NK-92 (cell line): ENCODE data around the gene PDLIM5.

Source experiments
- DNase-seq: peaks from one replicate; lab custom pipeline; 2025; ENCODE audit not compliant: unreplicated experiment; lab: John Stamatoyannopoulos, UW

The PDLIM5 gene

DNA sequence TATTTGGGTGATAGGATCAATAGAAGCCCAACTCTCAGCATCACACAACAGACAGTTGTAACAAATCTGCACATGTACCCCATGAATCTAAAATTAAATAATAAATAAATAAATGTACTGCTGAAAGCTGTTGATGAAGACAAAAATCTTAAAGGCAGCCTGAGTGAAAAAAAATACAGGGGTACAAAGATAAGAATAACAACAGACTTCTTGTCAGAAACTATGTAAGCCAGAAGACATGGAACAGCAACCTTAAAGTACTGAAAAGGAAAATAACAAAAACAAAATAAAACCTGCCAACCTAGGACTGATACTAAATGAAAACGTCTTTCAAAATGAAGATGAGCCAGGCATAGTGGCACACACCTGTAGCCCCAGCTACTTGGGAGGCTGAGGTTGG is 25.0 kb upstream of the PDLIM5 start:
- DNase-seq, result no peak

DNA sequence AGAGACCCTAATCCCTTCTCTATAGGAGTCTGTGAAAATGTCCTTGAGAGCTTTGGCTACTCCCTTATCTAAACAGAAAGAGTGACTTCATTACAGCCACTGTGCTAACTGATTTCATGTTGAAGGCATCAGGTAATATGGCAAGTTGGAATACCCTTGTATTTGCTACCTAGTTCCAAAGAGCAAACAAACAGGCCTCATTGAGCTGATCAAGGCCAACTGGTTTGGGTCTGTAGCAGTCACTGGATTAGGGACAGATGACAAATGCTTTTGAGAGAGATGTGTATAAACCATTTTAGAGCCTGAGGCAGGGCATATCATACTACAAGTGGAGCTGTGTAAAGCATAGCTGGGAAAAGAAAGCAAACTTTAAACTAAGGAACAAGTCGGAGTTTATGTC is 22.9 kb upstream of the PDLIM5 start:
- no peak for DNase-seq

DNA sequence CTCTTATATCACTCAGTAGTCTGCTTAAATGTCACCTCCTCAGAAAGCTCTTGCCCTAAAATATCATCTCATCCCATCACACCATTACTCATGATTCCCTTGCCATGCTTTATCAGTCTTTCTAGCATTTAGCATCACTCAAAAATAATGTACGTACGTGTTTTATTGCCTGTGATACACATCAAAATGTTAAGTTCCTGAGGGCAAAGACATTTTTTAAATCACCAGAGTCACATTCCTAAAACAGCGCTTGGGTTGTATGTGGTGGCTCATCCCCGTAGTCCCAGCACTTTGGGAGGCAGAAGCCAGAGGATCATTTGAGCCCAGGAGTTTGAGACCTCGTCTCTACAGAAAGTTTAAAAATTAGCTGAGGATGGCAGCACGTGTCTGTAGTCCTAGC is 21.3 kb upstream of the PDLIM5 start:
- DNase-seq, result no peak

DNA sequence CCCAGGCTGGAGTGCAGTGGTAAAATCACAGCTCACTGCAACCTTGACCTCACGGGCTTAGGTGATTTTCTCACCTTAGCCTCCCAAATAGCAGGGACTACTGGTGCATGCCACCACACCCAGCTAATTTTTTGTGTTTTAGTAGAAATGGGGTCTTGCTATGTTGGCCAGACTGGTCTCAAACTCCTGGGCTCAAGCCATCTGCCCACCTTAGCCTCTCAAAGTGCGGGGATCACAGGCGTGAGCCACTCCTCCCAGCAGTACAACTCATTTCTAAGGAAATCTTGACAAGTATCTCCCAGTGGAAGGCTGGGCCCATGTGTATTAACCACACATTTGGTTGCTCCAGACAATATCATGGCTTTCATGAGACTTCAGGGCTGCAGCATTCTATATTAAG is 20.4 kb upstream of the PDLIM5 start:
- no peak for DNase-seq

DNA sequence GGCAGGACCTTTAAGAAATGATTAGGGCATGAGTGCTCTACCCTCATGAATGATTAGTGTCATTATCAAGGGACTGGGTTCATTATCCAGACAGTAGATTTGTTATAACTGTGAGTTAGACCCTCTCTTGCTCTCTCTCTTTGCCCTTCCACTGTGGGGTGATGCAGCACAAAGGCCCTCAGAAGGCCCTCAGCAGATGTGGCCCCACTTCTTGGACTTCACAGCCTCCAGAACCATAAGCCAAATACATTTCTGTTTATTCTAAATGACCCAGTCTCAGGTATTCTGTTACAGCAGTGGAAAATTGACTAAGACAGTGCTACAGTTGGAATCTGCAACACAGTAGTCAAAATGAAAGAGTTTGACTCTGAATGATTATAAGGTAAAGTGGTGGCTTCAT is 17.2 kb upstream of the PDLIM5 start:
- no peak for DNase-seq

DNA sequence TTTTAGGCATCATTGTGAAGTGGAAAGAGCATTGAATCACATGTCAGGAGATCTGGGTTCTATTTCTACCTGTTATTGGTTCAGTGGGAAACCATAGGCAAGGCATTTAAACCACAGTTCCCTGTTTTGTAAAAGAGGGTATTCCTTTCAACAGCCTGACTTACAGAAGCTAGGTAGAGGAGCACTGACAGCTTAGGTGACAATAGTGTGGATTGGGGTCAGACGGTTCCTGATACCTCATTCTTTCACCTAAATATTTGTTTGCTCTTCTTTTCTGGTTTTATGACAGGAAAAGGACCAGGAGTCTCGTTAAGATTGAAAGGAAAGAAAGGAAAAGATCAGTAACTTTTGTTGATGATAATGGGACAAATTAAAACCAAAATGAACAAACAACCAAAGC is 15.9 kb upstream of the PDLIM5 start:
- no peak for DNase-seq

DNA sequence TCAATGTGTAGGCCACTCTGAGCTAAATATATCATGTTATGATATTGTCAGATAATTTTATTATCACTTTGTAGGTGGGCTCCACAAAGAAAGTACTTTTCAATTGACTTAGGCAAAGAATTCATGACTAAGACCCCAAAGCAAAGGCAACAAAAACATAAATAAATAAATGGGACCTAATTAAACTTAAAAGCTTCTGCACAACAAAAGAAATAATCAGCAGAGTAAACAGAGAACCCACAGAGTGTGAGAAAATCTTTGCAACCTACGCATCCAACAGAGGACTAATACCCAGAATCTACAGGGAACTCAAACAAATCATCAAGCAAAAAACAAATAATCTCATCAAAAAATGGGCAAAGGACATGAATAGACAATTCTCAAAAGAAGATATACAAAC is 15.2 kb upstream of the PDLIM5 start:
- no peak for DNase-seq

DNA sequence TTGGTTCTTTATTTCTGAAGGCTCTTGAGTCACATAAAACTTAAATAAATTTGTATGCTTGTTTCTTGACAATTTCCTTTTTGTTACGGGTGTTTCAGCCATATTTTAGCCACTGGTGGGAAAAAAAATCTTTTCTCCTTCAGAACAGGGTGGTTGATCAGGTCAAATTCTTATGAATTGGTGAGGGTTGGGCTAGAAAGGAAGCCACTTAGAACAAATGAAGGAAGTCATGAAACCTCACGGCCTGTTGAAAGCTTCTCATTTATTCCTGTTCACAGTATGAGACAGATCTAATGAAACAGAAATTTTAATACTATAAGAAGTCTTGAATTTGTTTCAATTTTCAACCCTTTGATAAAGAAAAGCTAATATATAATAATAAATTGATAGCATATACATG is 12.1 kb upstream of the PDLIM5 start:
- no peak for DNase-seq

DNA sequence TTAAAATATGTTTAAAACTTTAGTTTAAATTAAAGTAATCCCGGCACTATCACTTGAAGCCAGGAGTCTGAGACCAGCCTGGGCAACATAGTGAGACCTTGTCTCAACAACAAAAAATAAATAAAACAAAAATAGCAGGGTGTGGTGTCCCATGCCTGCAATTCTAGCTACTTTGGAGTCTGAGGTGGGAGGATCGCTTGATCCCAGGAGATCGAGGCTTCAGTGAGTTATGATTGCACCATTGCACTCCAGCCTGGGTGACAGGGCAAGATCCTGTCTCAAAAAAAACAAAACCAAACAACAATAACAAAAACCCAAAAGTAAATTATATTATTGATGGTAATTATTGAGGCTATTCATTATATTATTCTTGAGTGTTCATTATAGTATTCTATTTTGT is 9.9 kb upstream of the PDLIM5 start:
- no peak for DNase-seq

DNA sequence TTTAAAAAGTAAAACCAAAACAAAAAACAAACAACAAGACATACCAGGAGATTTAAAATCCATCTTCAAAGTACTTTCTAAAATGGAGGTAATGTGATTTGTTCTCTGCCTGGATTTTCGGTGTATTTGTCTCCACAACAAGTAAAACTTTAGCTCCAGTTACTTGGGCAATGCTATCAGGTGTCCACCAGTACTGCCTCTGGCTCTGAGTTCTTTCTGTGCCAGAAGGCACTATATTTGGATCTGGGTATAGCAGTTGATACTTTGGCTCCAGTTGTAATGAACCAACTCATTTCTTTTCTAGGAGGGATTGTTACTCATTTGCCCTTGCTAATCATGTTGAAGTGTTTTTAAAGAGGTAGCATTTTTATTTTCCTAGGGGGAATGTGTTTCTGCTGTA is 9.5 kb upstream of the PDLIM5 start:
- no peak for DNase-seq

DNA sequence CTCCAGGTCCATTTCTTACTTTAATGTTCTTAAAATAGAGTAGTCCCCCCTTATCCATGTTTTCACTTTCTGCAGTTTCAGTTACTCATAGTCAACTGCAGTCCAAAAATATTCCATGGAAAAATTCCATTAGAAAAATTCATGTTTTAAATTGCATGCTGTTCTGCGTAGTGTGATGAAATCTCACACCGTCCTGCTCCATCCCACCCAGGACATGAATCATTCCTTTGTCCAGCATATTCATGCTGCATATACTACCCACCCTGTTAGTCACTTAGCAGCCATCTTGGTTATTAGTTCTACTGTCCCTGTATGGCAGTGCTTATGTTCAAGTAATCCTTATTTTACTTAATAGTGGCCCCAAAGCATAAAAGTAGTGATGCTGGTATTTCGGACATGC is 5.4 kb upstream of the PDLIM5 start:
- DNase-seq, result no peak

DNA sequence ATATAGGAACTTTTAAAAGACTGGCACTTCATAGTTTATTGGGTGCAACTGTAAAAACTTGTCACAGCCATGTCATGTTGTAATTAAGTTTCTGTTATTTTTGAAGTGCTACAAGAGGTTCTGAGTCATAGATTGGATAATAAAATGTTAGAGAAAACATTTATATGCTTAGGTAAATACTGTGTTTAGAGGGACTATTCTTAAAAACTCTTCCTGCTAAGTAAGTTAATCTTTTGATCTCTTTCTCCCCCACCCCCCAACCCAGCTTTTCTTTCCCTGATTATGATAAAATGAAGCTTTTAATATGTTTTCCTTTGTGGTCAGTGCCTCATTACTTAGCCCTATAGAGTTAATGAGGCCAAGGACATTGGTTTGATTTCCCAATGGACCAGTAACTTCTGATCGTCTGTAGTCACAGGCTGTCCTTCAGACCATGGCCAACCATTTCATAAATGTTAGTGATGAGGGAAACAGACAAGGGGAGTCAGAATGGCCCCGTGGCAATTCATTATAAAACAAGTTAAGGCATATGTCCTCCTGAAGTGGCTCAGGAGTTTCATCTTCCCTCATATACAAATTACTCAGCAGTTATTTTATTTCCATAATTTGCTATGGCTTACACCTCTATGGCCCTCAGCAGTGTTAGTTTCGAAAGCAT is 3.9 kb upstream of the PDLIM5 start:
- DNase-seq, result no peak

DNA sequence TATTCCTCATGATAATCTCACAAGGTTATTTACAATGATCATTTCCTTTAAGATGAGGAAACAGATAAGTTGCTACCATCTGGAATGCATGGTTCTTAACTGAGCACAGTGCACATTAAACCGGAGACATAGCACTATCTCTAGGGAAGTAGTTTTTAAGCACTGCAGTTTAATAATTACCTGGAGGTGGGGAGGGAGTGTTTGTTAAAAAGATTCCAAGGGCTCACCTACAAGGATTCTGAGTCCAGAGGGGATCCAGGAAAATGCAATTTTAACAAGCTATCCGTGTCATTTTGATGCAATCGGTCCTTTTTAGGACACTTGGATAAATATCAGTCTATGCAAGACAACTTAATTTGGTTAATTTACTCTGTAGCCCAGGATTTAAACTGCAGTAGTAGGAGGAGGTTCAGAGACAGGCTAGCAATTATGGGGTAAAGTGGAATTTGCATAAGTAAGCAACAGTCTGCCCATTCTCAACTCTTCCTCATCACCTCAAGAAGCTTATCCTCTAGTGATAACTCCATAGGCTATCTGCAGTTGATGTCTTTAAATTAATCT is 2.8 kb upstream of the PDLIM5 start:
- no peak for DNase-seq

DNA sequence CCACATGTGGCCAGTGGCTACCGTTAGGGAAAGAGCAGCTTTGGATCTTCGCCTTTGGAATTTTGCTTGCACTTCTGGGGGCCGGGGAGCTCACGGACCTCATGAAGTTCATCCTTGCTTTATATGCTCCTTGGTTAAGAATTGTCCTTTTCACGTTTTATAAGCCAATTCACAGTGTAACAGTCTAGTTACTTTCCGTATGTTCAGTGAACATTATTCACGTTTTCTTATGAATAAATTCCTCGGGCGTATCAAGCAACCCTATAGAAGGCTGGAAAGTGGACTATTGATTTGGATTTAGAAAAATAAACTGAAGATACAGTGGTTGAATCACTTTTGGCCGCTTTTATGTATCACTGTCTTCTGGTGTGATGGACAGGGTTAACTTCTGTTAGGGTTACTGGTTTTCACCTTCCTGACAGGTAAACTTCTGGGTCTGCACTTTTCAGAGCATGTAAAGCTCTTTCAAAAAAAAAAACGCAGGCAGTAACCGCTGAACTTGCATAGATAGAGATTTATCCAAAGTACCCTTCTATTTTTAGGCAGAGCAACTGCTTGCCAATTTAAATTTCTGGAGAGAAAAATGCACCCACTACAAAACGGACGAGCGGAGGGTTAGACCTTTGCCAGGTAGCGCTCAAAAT is 569 bp upstream of the PDLIM5 start:
- DNase-seq, result no peak

DNA sequence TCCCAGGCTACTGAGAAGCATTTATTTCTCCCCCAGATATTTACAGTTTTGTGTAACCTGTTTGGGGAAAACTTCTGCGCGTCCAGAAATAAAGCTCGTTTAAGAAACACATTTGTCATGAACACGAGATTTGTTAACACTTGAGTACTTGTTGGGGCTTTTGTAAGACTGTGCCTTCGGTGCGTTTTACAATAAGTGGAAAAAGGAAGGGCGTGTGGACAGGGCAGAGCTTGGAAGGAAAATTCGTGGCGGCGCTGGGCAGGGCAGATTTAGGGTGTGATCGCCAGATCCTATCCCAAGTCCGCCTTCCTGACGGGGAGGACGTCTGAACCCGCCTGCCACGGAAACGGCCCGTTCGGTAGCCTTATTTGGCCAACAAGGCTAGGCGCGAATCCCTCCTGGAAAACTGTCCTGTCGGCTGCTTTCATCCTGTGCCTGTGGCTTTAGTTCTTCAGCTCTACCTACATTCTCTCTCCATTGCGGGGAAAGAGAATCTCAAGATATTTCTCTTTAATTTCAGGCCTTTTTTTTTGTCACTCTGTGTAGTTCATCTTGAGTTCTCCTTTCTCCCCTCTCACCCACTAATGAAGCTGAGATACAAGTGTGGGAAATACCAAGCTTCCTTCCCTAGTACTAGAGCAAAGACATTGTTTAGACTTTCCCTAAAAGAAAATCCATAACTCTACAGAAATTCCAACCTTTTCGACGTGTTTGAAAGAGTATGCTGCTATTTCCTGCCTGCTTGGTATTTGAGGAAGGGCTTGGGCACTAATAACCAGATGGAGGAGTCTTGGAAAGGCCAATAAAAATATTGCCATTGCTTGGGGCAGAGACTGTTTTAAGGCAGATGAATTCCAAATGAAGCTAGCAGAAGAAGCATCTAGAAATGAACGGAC is 982 bp downstream of the PDLIM5 start:
- no peak for DNase-seq

DNA sequence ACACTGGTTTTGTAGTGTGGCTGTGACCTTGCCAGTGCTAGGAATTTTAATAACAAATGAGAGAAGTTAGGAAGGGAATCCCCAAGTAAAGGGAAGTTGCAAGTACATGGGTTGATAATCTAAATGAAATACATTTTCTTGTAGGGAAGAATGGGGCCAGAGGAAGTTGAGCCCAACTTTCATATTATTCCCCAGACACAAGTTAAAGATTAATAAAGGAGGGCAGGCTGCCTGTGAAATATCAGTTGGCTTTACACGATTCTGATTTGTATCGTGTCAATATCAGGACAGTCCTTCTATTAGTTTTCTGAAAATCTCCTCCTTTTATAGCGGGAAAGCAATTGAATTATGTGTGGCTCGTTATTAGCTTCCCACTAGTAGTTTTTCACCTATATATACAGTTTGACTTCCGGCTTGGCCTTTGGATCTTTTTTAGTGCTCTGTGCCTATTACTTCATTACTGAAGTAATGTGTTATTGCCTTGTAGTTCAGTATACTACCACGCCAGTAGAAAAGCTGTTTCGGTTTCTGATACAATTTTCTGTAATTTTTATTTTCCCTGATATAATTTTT is 1.7 kb downstream of the PDLIM5 start:
- DNase-seq, result no peak

DNA sequence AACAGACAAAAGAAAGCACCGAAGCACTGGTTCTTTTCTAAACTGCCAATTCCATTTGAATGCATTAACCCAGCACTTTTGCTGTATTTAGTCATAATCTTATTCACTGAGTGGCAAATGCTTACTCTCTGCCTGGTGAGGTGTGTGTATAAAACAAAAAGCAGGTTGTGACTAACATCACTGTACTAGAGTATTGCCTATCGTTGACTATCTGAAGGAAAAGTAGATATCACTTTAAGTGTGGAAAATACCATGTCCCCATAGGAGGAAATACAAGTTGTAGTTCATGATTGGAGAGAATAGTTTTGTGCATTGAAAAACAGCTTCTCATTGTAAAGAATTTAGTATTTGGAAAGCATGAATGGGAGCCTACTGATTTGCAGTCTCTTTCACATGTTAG is 2.7 kb downstream of the PDLIM5 start:
- DNase-seq, result no peak

DNA sequence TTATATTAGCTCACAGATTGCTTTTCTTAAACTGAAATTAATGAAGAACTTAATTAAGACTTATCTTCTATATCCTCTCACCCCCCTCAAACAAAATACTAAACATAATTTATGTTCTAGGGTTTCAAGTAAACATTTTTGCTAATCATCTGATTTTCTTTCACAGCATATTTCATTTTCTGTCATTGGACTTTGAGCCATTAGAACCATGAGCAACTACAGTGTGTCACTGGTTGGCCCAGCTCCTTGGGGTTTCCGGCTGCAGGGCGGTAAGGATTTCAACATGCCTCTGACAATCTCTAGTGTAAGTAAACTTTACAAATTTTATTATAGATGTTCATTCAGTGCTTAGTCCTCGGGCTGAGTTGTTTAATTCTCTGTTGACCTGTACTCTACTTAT is 3.3 kb downstream of the PDLIM5 start:
- no peak for DNase-seq

DNA sequence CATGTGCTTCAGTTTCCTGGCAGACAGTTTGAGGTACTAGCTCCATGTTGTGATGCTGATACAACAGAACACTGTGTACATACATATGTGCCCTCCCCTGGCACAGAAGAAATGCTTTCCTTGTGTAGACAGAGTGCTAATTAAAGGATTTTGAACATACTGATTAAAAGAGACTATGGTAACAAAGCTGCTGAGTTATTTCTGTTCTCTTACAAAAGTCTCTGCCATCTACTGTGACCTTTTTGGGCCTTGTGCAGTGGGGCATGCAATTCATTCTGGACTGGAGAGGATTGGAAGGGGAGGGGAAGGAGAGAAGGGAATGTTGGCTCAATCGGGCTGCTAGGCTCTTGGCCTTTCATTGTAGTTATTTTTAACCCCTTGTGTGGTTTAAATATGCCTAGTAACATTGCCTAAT is 6.0 kb downstream of the PDLIM5 start:
- DNase-seq, result no peak

DNA sequence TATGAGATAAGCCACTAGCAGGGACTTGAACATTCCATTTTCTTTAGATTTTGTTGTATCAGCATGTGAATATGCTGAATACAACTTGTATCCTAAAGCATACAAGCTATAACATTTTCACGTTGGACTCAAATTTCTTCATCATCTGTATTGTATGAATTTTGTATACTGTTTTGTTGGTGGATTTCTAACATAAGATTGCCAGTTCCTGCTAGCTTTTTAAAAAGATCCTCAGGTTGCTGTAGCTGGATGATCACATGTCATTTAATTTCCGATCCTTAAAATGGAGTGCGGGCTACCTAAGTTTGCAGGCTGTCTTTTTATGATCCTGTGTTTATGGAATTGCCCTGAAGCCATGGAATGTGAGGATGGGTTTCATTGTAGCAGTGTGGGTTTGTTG is 6.9 kb downstream of the PDLIM5 start:
- DNase-seq, result no peak

DNA sequence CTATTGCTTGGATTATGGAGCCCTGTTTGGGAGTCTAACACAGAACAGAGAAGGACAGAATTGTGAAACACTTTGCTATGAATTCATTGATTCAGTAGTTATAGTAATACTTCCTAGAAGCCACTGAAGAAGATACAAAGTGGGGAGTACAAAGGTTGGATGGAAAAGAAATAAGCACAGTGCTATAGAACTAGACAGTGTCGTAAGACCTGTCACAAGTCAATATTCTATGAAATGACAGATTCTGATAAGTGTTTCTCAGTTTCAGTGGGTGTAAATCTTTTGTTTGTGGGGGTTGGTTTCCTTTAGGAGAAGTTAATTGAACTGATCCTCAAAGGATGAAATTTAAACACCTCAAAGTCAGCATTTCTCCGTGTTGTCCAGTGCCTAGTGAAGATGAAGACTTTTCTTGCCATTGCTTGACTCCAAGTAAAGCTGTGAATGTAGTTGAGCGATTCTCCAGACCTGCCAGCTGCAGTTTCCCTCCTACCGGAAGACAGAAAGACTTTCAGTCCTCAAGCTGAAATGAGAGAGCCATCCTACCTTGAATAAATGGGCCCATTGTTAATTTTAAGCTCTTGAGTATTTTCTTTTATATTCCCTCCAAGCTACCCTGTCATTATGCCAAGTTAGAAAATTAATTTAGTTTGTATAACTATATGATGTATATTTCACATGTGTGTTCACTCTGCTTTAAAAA is 7.9 kb downstream of the PDLIM5 start:
- DNase-seq, result no peak
